ENCODE results near the gene PLXDC2. TPM values are rescaled to one million over a fixed set of nuclear protein-coding genes. Genes with fewer than 3 reads are reported as not detected.

PLXDC2 gene
- total RNA-seq, 1 experiment from 2014 or later, result 38.7 TPM

- H2BK12ac ChIP-seq (ENCODE audit: insufficient read length, low read depth, low read length), result no peak overlapping the region
- no peak overlapping the region for H2AK5ac ChIP-seq (ENCODE audit: insufficient read length, low read length)
- no peak overlapping the region for H3T11ph ChIP-seq (ENCODE audit: low read length)
- Mint-ChIP-seq H3K27ac (no peak overlapping the region), H3K36me3 (ENCODE audit: insufficient read depth in 1 of 3, low read depth in 3 of 3) (peaks cover 3 to 14% (median 8%) of the 10 kb centered on the region in 3 experiments; a peak in 5 of 7 replicates), H3K27me3 (ENCODE audit: low read depth) (no peaks in the 10 kb centered on the region; the same call in 1 of the 2 replicates), H3K9me3 (peaks cover 4 to 9% of the 10 kb centered on the region in 2 experiments; a peak in 3 of 5 replicates), H3K4me1 (peaks cover 10 to 13% of the 10 kb centered on the region in 2 experiments), H3K4me3 (no peak overlapping the region)
- no peaks in the 10 kb centered on the region for H3K79me2 ChIP-seq (ENCODE audit: insufficient read depth, low read length)
- no peak overlapping the region for H4K91ac ChIP-seq (ENCODE audit: insufficient read length, low read depth, low read length)
- H2BK120ac ChIP-seq (ENCODE audit: low read depth, low read length, poor library complexity, severe bottlenecking), result no peak overlapping the region
- H2BK20ac ChIP-seq (ENCODE audit: low read depth, low read length, poor library complexity, severe bottlenecking), result no peak overlapping the region
- no peak overlapping the region for H2BK5ac ChIP-seq (ENCODE audit: insufficient read length, low read length)
- no peaks in the 10 kb centered on the region for H3K4me1 ChIP-seq (ENCODE audit: insufficient read depth, low read length)
- H3K4me2 ChIP-seq (ENCODE audit: insufficient read depth, insufficient read length, low read length), result no peak overlapping the region
- H3K23ac ChIP-seq (ENCODE audit: insufficient read length, low read depth, low read length), result no peak overlapping the region
- no peaks in the 10 kb centered on the region for H4K20me1 ChIP-seq (ENCODE audit: control insufficient read depth, insufficient read depth, insufficient read length)
- no peak for TF ChIP-seq CTCF (conservative IDR thresholded peaks at IDR 0.05)
- H3K27me3 ChIP-seq (ENCODE audit: insufficient read depth, low read length), result no peaks in the 10 kb centered on the region
- no peak overlapping the region for H3K4ac ChIP-seq (ENCODE audit: low read depth, low read length)
- no peak overlapping the region for H3K14ac ChIP-seq (ENCODE audit: insufficient read depth, low read length)
- WGBS (ENCODE audit: extremely low coverage, insufficient read length, low lambda C conversion rate), result no CpG with 5 or more reads among the region's 3 CpGs
- H3K79me1 ChIP-seq (ENCODE audit: insufficient read depth, low read depth, low read length, poor library complexity, severe bottlenecking), result no peaks in the 10 kb centered on the region
- no peaks in the 10 kb centered on the region for H3K9me3 ChIP-seq (ENCODE audit: control insufficient read depth, low read depth, low read length)
- no peak overlapping the region for H3K18ac ChIP-seq (ENCODE audit: insufficient read length, low read depth, low read length)
- H3K23me2 ChIP-seq (ENCODE audit: insufficient read length, low read depth, low read length, poor library complexity, severe bottlenecking), result no peaks in the 10 kb centered on the region
- no peak for DNase-seq
- H4K5ac ChIP-seq (ENCODE audit: insufficient read length, low read depth, low read length), result no peak overlapping the region
- H3K27ac ChIP-seq (ENCODE audit: insufficient read length, low read depth, low read length), result no peak overlapping the region
- no peak overlapping the region for H4K8ac ChIP-seq (replicated peaks; ENCODE audit: insufficient read length, low read depth, low read length)
- no peak overlapping the region for H3K56ac ChIP-seq (ENCODE audit: insufficient read length, low read depth, low read length)
- H3K9ac ChIP-seq (ENCODE audit: extremely low read depth, insufficient read length, low read length), result no peak overlapping the region
- no peak overlapping the region for H2BK15ac ChIP-seq (ENCODE audit: low read depth, low read length)
- no peak overlapping the region for H2AFZ ChIP-seq (ENCODE audit: low read length)
Observed at GRCh38 chr10:19809481-19809880, 6.8 kb upstream of the PLXDC2 start.

Data from H9 (cell line).